Measurements from ENCODE around the gene SH2D7.
A peak's percentile ranks its signal among the peaks of the same experiment; 100 is the strongest.

Gene SH2D7

GRCh38 chr15:78061963-78062427, 30.4 kb upstream of the SH2D7 start:
- DNase-seq: peak; percentile 62

- no peak for DNase-seq
Measured at GRCh38 chr15:78063217-78063616, 29.1 kb upstream of the SH2D7 start.

GRCh38 chr15:78063970-78064385, 28.4 kb upstream of the SH2D7 start:
- DNase-seq: peak; percentile 34

- DNase-seq: peak; percentile 58
Measured at GRCh38 chr15:78064544-78064943, 27.8 kb upstream of the SH2D7 start.

- DNase-seq: peak; percentile 50
Measured at GRCh38 chr15:78065284-78065872, 27.0 kb upstream of the SH2D7 start.

GRCh38 chr15:78065973-78066946, 26.1 kb upstream of the SH2D7 start:
- DNase-seq: no peak

GRCh38 chr15:78067328-78068228, 24.8 kb upstream of the SH2D7 start:
- peak; percentile 78 for DNase-seq

- no peak for DNase-seq
Measured at GRCh38 chr15:78069052-78069414, 23.3 kb upstream of the SH2D7 start.

- no peak for DNase-seq
Measured at GRCh38 chr15:78069462-78070029, 22.8 kb upstream of the SH2D7 start.

- no peak for DNase-seq
Measured at GRCh38 chr15:78070049-78070700, 22.2 kb upstream of the SH2D7 start.

- no peak for DNase-seq
Measured at GRCh38 chr15:78071383-78071782, 21.0 kb upstream of the SH2D7 start.

GRCh38 chr15:78072080-78072892, 20.1 kb upstream of the SH2D7 start:
- peak; percentile 65 for DNase-seq

- DNase-seq: peak; percentile 39
Measured at GRCh38 chr15:78073046-78073787, 19.1 kb upstream of the SH2D7 start.

GRCh38 chr15:78075490-78076230, 16.7 kb upstream of the SH2D7 start:
- DNase-seq: peak; percentile 78

- DNase-seq: peak; percentile 60
Measured at GRCh38 chr15:78076231-78077052, 15.9 kb upstream of the SH2D7 start.

- peak; percentile 78 for DNase-seq
Measured at GRCh38 chr15:78077053-78077870, 15.1 kb upstream of the SH2D7 start, which contains the start of gene TBC1D2B. TSS of gene TBC1D2B (minus strand) at chr15:78077711. CDS start at chr15:78077652, 59 bp downstream.

GRCh38 chr15:78077871-78078210, 14.5 kb upstream of the SH2D7 start:
- DNase-seq: no peak
